Mesothelial cell of epicardium (in vitro differentiated cells): ENCODE measurements around the gene MORC3. TPM values are rescaled to one million over a fixed set of nuclear protein-coding genes. Genes with fewer than 3 reads are reported as not detected.
"Not testable (repeated sequence)": the region's sequence is repeated elsewhere in the genome, so short reads cannot be mapped to it uniquely, and the experiment has no call there.

ENCODE experiments used
- DNase-seq, 2 experiments: peaks; one replicate each; pipeline ENCODE4 v3.0.0; 2021; ENCODE audit warnings: low spot score in 2 of 2; ENCODE audit not compliant: unreplicated experiment in 2 of 2
- H3K27ac Mint-ChIP-seq: 2 replicates; pipeline ENCODE4 v1.8.0; 2021; ENCODE audit warnings: mixed read lengths
- H3K27me3 Mint-ChIP-seq: 2 replicates; pipeline ENCODE4 v1.8.0; 2021; ENCODE audit warnings: low read depth, mixed read lengths
- H3K36me3 Mint-ChIP-seq: 2 replicates; pipeline ENCODE4 v1.8.0; 2021; ENCODE audit warnings: mixed read lengths
- H3K4me1 Mint-ChIP-seq: 2 replicates; pipeline ENCODE4 v1.8.0; 2021; ENCODE audit warnings: mixed read lengths
- H3K4me3 Mint-ChIP-seq: 2 replicates; pipeline ENCODE4 v1.8.0; 2021; ENCODE audit warnings: mild to moderate bottlenecking, moderate library complexity, mixed read lengths
- H3K9me3 Mint-ChIP-seq: 2 replicates; pipeline ENCODE4 v1.8.0; 2021; ENCODE audit warnings: mixed read lengths
- total RNA-seq: library from RNA; stranded (reverse); gene quantifications from 3 replicates; pipeline ENCODE4 v1.2.1, GENCODE V29; 2021
- TF ChIP-seq, protein P1 (sequence below): fragments of 200-600 bp; sonication (generic); IDR thresholded peaks from one replicate; pipeline ENCODE4 v1.5.0; 2021; ENCODE audit warnings: antibody characterized with exemption; ENCODE audit not compliant: unreplicated experiment

MORC3 gene
- total RNA-seq, 1 donor from 2014 or later, result 35.2 TPM

GRCh38 chr21:36316872-36317484 lies 3.0 kb upstream of the MORC3 start:
- H3K4me1 Mint-ChIP-seq, result peaks cover 15% of the 10 kb centered on the region
- H3K27ac Mint-ChIP-seq, result no peak overlapping the region
- peaks cover 7% of the 10 kb centered on the region for H3K9me3 Mint-ChIP-seq
- no peaks in the 10 kb centered on the region for H3K36me3 Mint-ChIP-seq
- TF ChIP-seq, protein P1, sequence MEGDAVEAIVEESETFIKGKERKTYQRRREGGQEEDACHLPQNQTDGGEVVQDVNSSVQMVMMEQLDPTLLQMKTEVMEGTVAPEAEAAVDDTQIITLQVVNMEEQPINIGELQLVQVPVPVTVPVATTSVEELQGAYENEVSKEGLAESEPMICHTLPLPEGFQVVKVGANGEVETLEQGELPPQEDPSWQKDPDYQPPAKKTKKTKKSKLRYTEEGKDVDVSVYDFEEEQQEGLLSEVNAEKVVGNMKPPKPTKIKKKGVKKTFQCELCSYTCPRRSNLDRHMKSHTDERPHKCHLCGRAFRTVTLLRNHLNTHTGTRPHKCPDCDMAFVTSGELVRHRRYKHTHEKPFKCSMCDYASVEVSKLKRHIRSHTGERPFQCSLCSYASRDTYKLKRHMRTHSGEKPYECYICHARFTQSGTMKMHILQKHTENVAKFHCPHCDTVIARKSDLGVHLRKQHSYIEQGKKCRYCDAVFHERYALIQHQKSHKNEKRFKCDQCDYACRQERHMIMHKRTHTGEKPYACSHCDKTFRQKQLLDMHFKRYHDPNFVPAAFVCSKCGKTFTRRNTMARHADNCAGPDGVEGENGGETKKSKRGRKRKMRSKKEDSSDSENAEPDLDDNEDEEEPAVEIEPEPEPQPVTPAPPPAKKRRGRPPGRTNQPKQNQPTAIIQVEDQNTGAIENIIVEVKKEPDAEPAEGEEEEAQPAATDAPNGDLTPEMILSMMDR, result no peak
- no peaks in the 10 kb centered on the region for H3K27me3 Mint-ChIP-seq
- no peak for DNase-seq
- no peak overlapping the region for H3K4me3 Mint-ChIP-seq

GRCh38 chr21:36319406-36319766 lies 611 bp upstream of the MORC3 start:
- Mint-ChIP-seq H3K4me3 (peak overlapping the region; percentile 74), H3K27ac (peak overlapping the region; percentile 99), H3K4me1 (peaks cover 22% of the 10 kb centered on the region)
- DNase-seq, H3K9me3 Mint-ChIP-seq, H3K27me3 Mint-ChIP-seq, H3K36me3 Mint-ChIP-seq: not testable (repeated sequence)

GRCh38 chr21:36320421-36321324 lies 676 bp downstream of the MORC3 start:
- H3K9me3 Mint-ChIP-seq, result no peaks in the 10 kb centered on the region
- H3K4me1 Mint-ChIP-seq, result peaks cover 22% of the 10 kb centered on the region
- peak overlapping the region; percentile 96 for H3K27ac Mint-ChIP-seq
- TF ChIP-seq, protein P1, result no peak
- peak; percentile 33 to 76 for DNase-seq
- no peaks in the 10 kb centered on the region for H3K27me3 Mint-ChIP-seq
- H3K4me3 Mint-ChIP-seq, result peak overlapping the region; percentile 95
- peaks cover 12% of the 10 kb centered on the region for H3K36me3 Mint-ChIP-seq

DNA sequence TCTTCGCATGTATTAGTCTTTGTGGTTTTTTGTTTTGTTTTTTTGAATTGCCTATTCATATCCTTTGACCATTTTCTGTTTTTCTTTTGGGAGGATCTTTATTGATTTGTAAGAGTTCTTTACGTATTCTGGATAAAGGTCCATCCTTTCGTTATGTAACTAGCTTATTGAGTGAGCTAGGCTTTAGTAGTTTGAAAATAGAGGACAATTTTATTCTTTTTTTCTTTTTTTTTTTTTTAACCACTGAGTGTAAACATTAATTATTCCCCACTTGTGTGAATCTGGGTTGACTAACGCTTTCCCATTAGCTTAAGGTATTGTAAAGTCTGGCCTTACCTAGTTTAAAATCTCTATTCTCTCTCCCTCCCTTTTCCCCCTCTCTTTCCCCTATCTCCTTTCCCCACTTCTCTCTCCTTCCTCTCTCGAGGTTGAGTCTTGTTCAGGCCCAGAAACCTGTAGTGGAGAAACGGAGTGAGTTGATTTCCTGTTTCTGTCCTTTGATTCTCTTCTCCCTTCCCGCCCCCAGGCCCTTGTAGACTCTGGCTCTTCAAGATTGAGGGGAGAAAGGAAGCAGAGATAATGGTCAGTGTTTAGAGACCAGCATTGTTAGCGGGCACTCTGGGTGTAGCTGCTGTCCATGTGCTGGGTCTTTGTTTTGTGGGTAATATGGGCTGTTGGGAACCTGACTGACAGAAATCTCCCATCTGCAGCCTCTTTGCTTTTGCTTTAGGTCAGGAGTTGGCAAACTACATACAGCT lies 1.5 kb downstream of the MORC3 start:
- H3K27me3 Mint-ChIP-seq, result no peaks in the 10 kb centered on the region
- peak overlapping the region; percentile 95 for H3K4me3 Mint-ChIP-seq
- DNase-seq, result no peak
- peaks cover 22% of the 10 kb centered on the region for H3K4me1 Mint-ChIP-seq
- H3K9me3 Mint-ChIP-seq, result no peaks in the 10 kb centered on the region
- peaks cover 12% of the 10 kb centered on the region for H3K36me3 Mint-ChIP-seq
- peak overlapping the region; percentile 96 for H3K27ac Mint-ChIP-seq
- TF ChIP-seq, protein P1, result no peak

- Mint-ChIP-seq H3K4me3 (peak overlapping the region; percentile 95), H3K4me1 (peaks cover 22% of the 10 kb centered on the region), H3K9me3 (no peaks in the 10 kb centered on the region), H3K36me3 (peaks cover 12% of the 10 kb centered on the region), H3K27me3 (no peaks in the 10 kb centered on the region), H3K27ac (peak overlapping the region; percentile 96)
- DNase-seq, result no peak
- TF ChIP-seq, protein P1, result no peak
Observed at GRCh38 chr21:36322083-36322424, 2.1 kb downstream of the MORC3 start.
